Rectal smooth muscle tissue (tissue), 1 donor: ENCODE measurements around the gene UBR7.
"Not testable (repeated sequence)": the region's sequence is repeated elsewhere in the genome, so short reads cannot be mapped to it uniquely, and the experiment has no call there.

Source experiments
- H3K27ac ChIP-seq: one replicate; pipeline ENCODE4 v1.7.0; 2013; ENCODE audit warnings: low read depth, low read length, inconsistent platforms
- H3K27me3 ChIP-seq: one replicate; pipeline ENCODE4 v1.7.0; 2013; ENCODE audit warnings: low read length; ENCODE audit not compliant: control insufficient read depth, insufficient read depth
- H3K36me3 ChIP-seq: one replicate; pipeline ENCODE4 v1.7.0; 2013; ENCODE audit warnings: low read length; ENCODE audit not compliant: control insufficient read depth, insufficient read depth
- H3K4me1 ChIP-seq: one replicate; pipeline ENCODE4 v1.7.0; 2013; ENCODE audit warnings: low read length; ENCODE audit not compliant: control insufficient read depth, insufficient read depth
- H3K4me3 ChIP-seq: one replicate; pipeline ENCODE4 v1.7.0; 2013; ENCODE audit warnings: low read length
- H3K9ac ChIP-seq: one replicate; pipeline ENCODE4 v1.7.0; 2013; ENCODE audit warnings: low read length

UBR7 gene

DNA sequence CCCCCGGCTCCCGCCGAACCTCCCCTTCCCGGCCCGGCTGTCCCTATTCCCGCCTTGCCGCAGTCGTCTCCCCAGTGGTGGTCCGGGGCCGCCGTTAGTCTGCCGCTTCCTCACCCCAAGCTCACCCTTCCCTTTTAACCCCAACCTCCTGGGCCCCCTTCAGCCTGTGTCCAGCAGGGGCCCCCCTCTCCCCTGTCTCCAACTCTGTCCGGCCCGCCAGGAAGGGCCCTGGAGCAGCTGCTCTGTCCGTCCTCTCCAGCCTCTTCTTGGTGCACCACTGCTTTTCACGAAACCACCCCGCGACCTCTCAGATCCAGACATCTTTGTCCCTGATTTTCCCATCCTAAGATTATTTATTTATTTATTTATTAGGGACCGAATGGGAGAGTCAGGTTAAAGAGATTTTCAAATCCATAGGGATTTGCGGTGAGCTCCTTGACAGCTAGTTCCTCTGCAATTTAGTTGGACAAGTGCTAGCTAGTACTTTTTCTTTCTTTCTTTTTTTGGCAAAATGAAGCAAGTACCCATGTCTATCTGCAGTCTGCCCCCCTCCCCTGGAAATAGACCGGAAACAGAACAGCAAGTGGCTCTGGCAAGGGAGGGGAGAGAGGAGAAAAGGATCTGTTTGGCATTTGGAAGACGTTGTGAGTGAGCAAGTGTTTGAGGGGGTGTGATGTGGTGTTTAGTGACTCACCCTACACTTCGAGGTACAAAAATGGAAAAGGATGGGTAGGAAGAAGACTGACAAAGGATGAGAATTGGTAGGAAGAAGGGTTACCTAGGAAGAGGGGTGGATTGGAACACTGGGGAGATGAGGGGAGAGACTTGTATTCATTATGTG is 632 bp downstream of the UBR7 start:
- Histone ChIP-seq H3K9ac (peak overlapping the region; percentile 32), H3K4me1 (peaks cover 3% of the 10 kb centered on the region), H3K36me3 (no peaks in the 10 kb centered on the region), H3K27me3 (no peaks in the 10 kb centered on the region), H3K27ac (peak overlapping the region; percentile 78), H3K4me3 (peak overlapping the region; percentile 80)

DNA sequence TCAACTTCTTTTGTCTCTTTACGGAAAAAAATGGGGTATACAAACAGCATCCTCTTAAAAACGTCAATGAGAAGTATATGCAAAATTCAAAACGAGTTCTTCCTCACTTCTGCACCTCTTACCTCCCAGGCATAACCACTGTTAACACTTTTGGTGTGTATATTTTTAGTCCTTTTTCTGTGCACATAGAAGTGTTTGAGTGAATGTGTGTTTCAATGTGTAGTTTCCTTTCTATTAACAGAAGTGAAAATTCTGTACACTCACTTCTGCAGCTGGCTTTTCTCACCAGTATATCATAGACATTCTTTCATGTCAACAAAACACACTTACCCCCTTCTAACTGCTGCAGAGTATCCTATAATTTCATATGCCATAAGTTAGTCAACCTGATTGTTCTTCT is 5.4 kb downstream of the UBR7 start:
- peaks cover 12% of the 10 kb centered on the region for H3K36me3 ChIP-seq
- no peak overlapping the region for H3K27ac ChIP-seq
- H3K9ac ChIP-seq: no peak overlapping the region
- no peak overlapping the region for H3K4me3 ChIP-seq
- no peaks in the 10 kb centered on the region for H3K27me3 ChIP-seq
- no peaks in the 10 kb centered on the region for H3K4me1 ChIP-seq

DNA sequence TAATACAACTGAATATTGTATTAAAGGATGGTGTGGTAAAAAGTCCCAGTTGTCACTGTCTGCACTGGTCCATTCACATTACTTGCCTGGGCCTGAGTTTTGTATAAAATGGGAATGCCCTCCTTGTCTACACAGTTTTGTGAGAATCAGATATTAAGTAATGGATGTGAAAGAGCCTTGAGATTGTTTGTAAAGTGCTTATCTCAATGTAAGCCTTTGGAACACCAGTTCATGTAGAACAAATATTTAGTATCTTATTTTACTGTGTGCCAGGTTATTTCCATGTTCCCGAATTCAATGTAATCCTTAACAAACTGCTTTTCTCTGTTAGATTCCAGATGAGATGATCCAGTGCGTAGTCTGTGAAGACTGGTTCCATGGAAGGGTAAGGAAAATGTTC is 7.5 kb downstream of the UBR7 start:
- no peak overlapping the region for H3K9ac ChIP-seq
- H3K4me3 ChIP-seq: no peak overlapping the region
- H3K27me3 ChIP-seq: no peaks in the 10 kb centered on the region
- H3K27ac ChIP-seq: no peak overlapping the region
- H3K4me1 ChIP-seq: no peaks in the 10 kb centered on the region
- peaks cover 12% of the 10 kb centered on the region for H3K36me3 ChIP-seq

DNA sequence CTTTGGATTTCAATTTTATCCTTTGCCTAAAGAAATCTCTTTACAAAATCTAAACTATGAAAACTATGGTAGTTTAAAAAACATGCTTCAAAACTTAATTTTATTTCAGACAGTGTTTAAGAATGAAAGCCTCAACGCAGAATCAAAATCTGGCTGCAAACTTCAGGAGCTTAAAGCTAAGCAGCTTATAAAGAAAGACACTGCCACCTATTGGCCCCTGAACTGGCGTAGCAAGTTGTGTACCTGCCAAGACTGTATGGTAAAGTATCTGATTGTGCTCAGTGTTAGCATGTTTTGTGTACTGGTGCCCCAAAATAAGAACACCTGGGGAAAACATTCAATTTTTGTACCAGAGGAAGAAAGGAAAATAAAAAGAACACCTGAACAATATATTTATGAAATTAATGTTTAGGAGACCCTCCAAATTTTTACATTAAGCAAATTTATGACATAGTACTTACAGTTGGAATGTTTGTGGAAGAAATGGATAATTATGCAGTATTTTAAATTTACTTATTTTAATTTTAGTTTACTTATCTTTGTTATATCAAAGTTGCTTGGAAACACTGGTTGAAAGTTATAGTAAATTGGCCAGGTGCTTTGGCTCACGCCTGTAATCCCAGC is 12.2 kb downstream of the UBR7 start:
- Histone ChIP-seq H3K4me1 (no peaks in the 10 kb centered on the region), H3K9ac (no peak overlapping the region), H3K27me3 (no peaks in the 10 kb centered on the region), H3K27ac (no peak overlapping the region), H3K36me3 (peaks cover 19% of the 10 kb centered on the region), H3K4me3 (no peak overlapping the region)

DNA sequence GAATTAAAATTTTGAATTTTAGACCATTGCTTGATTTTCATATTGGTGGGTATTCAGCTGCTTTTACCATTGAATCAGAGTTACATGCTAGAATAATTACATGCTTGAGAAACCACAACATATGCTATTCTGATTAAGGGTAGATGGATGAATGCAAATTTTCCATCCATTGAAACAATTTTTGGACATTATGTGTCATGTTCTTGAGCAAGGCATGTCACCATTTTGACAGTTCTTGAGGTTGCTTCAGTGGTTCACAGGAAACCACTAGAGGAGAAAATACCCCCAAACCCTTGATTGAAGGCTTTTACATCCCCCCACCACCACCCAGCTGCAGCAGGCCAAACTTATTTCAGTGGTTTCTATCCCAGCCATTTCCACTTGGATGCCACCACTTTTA is 13.5 kb downstream of the UBR7 start:
- H3K27ac ChIP-seq: no peak overlapping the region
- no peaks in the 10 kb centered on the region for H3K27me3 ChIP-seq
- H3K9ac ChIP-seq: no peak overlapping the region
- no peak overlapping the region for H3K4me3 ChIP-seq
- peaks cover 22% of the 10 kb centered on the region for H3K36me3 ChIP-seq
- no peaks in the 10 kb centered on the region for H3K4me1 ChIP-seq

DNA sequence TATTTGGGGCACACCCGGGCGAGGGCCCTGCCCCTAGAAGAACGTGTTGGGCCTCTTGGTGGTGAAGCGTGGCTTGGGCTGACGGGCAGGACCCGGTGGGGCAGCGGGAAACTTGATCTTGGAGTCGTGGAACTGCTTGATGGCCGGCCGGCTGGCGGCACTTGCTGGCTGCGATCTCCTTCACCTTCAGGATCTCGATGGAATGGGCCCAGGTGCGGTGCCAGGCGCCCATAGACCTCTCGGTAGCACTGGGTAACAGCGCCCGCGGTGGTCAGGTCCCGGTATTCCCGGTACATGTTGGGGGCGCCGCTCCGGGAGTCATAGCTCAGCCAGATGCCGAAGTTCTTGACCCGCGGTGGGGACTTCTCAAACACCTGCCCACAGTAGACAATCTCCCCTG is 16.5 kb downstream of the UBR7 start:
- Histone ChIP-seq H3K27ac (no peak overlapping the region), H3K36me3 (peaks cover 18% of the 10 kb centered on the region), H3K27me3 (no peaks in the 10 kb centered on the region), H3K4me1 (no peaks in the 10 kb centered on the region), H3K4me3 (no peak overlapping the region), H3K9ac (no peak overlapping the region)

DNA sequence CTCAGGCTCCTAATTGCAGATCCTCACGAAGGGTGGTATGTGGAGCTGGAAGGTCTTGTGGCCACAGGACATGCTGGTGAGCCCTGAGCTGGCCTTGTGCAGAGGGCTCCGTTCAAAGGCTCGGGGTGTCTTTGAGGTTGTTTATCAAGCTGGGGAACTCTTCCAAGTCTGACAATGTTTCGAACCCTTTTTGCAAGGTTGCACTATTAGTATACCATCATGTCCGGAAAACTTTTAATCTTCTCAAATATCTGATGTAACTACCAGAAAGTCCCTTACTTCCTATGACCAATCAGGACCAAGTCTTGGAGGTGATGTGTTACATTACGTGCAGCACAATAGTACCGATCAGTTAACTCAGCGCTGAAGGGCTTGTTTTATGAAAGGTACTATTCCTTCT is 21.5 kb downstream of the UBR7 start:
- peaks cover 12% of the 10 kb centered on the region for H3K36me3 ChIP-seq
- no peaks in the 10 kb centered on the region for H3K27me3 ChIP-seq
- H3K4me1 ChIP-seq: no peaks in the 10 kb centered on the region
- no peak overlapping the region for H3K9ac ChIP-seq
- no peak overlapping the region for H3K4me3 ChIP-seq
- no peak overlapping the region for H3K27ac ChIP-seq

DNA sequence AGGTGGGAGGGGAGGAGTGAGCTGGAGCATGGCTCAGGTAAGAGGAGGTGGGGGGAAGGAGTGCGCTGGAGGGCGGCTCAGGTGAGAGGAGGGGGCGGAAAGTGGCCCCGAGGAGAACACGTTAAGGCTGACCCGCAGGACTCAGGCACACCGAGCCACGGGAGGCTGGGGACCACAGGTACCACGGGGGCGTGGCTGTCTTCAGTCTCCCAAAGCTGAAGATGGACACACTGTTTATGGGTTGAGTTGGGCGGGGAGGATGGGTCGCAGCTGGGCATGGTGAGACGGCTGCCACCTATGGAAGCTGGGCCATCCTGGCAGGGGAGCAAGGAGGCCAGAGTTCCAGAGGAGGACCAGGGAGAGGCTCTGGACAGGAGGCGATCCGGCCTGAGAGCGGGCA is 23.5 kb downstream of the UBR7 start:
- no peak overlapping the region for H3K9ac ChIP-seq
- no peak overlapping the region for H3K27ac ChIP-seq
- H3K4me1 ChIP-seq: no peaks in the 10 kb centered on the region
- H3K27me3 ChIP-seq: no peaks in the 10 kb centered on the region
- H3K36me3 ChIP-seq: peaks cover 8% of the 10 kb centered on the region
- H3K4me3 ChIP-seq: no peak overlapping the region

DNA sequence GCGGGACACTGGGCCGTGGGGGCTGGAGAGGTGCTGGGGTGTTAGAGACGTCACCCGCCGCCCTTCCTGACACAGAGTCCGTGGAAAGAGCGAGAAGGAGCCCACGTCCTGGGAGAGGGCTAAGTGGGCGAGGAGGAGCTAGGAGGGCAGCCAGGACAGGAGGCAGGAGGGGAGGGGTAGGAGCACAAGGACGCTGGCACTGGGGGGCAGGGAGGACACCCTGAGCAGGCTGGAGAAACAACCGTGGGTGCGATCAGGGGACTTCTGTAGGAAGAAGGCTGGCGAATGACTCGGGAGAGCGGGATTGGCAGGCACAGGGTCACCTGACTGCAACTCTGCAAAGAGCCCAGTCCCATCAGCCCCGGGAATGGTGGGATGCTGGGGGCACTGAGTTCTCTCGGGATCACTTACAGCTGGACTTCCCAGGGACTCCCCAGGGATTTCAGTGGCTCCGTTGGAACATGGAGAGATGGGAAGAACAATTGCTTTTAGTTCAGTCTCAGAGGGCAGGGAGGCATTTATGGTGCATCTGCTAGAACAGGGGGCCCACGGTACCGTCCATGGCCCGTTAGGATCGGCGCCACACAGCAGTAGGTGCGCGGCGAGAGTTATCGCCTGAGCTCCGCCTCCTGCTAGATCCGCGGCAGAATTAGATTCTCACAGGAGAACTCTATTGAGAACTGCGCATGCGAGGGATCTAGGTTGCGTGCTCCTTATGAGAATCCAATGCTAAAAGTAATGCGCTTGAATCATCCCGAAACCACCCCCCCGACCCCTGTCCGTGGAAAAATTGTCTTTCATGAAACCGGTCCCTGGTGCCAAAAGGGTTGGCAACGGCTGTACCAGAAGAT is 24.3 kb downstream of the UBR7 start:
- Histone ChIP-seq H3K4me1 (no peaks in the 10 kb centered on the region), H3K27ac (no peak overlapping the region), H3K4me3 (peak overlapping the region; percentile 63), H3K27me3 (no peaks in the 10 kb centered on the region), H3K36me3 (peaks cover 8% of the 10 kb centered on the region), H3K9ac (no peak overlapping the region)

DNA sequence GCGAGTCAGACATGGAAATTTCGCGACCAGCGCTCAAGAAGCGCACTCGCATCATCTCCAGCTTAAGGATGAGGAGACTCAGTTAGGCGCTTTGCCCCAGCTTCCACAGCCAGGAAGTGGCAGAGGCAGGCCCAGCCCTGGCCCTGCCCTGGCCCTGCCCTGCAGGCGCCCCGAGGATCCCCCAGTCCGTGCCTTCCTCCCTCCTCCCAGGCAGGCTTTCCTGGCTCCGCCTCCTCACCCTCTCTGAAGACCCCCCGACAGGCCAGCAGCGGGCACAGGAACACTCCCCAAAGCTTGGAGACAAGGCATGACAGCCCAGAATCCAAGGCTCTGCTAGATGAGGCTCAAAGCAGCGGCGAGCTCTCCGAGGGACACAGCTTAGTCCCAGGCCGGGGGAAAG is 25.1 kb downstream of the UBR7 start:
- no peaks in the 10 kb centered on the region for H3K4me1 ChIP-seq
- H3K36me3 ChIP-seq: peaks cover 4% of the 10 kb centered on the region
- no peak overlapping the region for H3K4me3 ChIP-seq
- H3K27me3 ChIP-seq: no peaks in the 10 kb centered on the region
- no peak overlapping the region for H3K9ac ChIP-seq
- H3K27ac ChIP-seq: no peak overlapping the region

DNA sequence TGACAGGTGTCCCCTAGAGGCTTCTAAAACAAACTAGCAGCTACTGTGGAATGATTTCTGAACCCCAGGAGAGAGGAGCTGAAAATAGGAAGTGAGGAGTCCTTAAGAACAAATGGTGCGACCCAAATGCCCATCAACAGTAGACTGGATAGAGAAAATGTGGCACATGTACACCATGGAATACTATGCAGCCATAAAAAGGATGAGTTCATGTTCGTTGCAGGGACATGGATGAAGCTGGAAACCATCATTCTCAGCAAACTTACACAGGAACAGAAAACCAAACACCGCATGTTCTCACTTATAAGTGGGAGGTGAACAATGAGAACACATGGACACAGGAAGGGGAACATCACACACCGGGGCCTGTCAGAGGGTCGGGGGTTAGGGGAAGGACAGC is 26.0 kb downstream of the UBR7 start:
- H3K4me3 ChIP-seq, H3K27ac ChIP-seq, H3K36me3 ChIP-seq, H3K27me3 ChIP-seq, H3K4me1 ChIP-seq, H3K9ac ChIP-seq: not testable (repeated sequence)

DNA sequence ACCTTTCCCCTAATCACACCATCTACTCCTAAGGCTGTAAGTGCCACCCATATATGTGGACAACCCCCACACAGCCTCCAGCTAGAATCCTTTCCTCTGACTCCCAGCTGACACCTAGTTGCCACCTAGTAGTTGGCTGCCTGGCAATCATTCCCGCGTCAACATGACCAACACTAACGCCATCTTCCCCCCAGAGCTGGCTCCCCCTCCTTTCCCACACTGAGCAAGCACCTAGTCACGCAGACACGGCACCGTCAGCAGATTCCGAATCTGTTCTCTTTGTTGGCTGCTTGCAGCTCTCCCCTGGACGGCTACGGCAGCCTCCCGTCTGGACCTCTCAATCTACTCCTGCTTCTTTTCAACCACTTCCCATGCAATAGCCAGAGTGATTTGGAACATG is 27.7 kb downstream of the UBR7 start:
- H3K9ac ChIP-seq: no peak overlapping the region
- no peaks in the 10 kb centered on the region for H3K36me3 ChIP-seq
- H3K27me3 ChIP-seq: no peaks in the 10 kb centered on the region
- no peak overlapping the region for H3K27ac ChIP-seq
- H3K4me3 ChIP-seq: no peak overlapping the region
- no peaks in the 10 kb centered on the region for H3K4me1 ChIP-seq
